Neutrophil (primary cell): ENCODE measurements around the gene FREM2.

Experiments
- H3K27ac ChIP-seq: fragments of 200-600 bp; sonication (generic); 2 replicates; pipeline ENCODE4 v1.5.1; 2016; ENCODE audit warnings: mild to moderate bottlenecking, moderate library complexity
- H3K27me3 ChIP-seq: fragments of 200-600 bp; sonication (generic); 2 replicates; pipeline ENCODE4 v1.6.0; 2016; ENCODE audit warnings: mild to moderate bottlenecking
- H3K36me3 ChIP-seq: fragments of 200-600 bp; sonication (generic); 2 replicates; pipeline ENCODE4 v1.5.1; 2017
- H3K4me1 ChIP-seq, 2 experiments: fragments of 200-600 bp in 1 of 2; sonication (generic) in 1 of 2; 1 replicate in 1 of 2; 2 replicates in 1 of 2; pipeline versions ENCODE4 v1.5.1 to v1.6.1; 2013 to 2016; ENCODE audit warnings: low read depth in 1 of 2, low read length in 1 of 2, mild to moderate bottlenecking in 1 of 2, moderate library complexity in 1 of 2; ENCODE audit not compliant: control insufficient read depth in 1 of 2, insufficient read depth in 1 of 2
- H3K4me3 ChIP-seq, 2 experiments: fragments of 200-600 bp in 1 of 2; sonication (generic) in 1 of 2; 1 replicate in 1 of 2; 2 replicates in 1 of 2; pipeline ENCODE4 v1.5.1; 2013 to 2016; ENCODE audit warnings: low read depth in 1 of 2, low read length in 1 of 2, mild to moderate bottlenecking in 1 of 2, moderate library complexity in 1 of 2
- H3K9me3 ChIP-seq: fragments of 200-600 bp; sonication (generic); 2 replicates; pipeline ENCODE4 v1.5.1; 2016
- CTCF ChIP-seq: fragments of 200-600 bp; sonication (generic); IDR thresholded peaks from 2 replicates; pipeline ENCODE4 v1.5.1; 2016; ENCODE audit warnings: antibody characterized with exemption

The FREM2 gene

GRCh38 chr13:38849315-38849714 lies 162.4 kb downstream of the FREM2 start:
- Histone ChIP-seq H3K27me3 (no peaks in the 10 kb centered on the region), H3K27ac (no peak overlapping the region), H3K9me3 (no peaks in the 10 kb centered on the region), H3K4me3 (no peak overlapping the region), H3K4me1 (no peaks in the 10 kb centered on the region), H3K36me3 (no peaks in the 10 kb centered on the region)
- no peak for TF ChIP-seq CTCF

- no peak overlapping the region for H3K4me3 ChIP-seq
- no peak for TF ChIP-seq CTCF
- H3K36me3 ChIP-seq, result no peaks in the 10 kb centered on the region
- H3K9me3 ChIP-seq, result no peaks in the 10 kb centered on the region
- H3K27ac ChIP-seq, result no peak overlapping the region
- no peaks in the 10 kb centered on the region for H3K27me3 ChIP-seq
- H3K4me1 ChIP-seq, result no peaks in the 10 kb centered on the region
Measured at GRCh38 chr13:38850868-38851626, 164.2 kb downstream of the FREM2 start.

GRCh38 chr13:38854226-38854625 lies 167.3 kb downstream of the FREM2 start:
- Histone ChIP-seq H3K27ac (no peak overlapping the region), H3K27me3 (no peaks in the 10 kb centered on the region), H3K36me3 (no peaks in the 10 kb centered on the region)

GRCh38 chr13:38856065-38856464 lies 169.2 kb downstream of the FREM2 start:
- TF ChIP-seq CTCF, result no peak
- H3K27ac ChIP-seq, result no peak overlapping the region
- H3K4me3 ChIP-seq, result no peak overlapping the region
- H3K27me3 ChIP-seq, result no peaks in the 10 kb centered on the region
- no peaks in the 10 kb centered on the region for H3K9me3 ChIP-seq
- H3K36me3 ChIP-seq, result no peaks in the 10 kb centered on the region
- H3K4me1 ChIP-seq, result no peaks in the 10 kb centered on the region

More at GRCh38 chr13:38854226-38854625, 167.3 kb downstream of the FREM2 start:
- Histone ChIP-seq H3K9me3 (no peaks in the 10 kb centered on the region), H3K4me3 (no peak overlapping the region), H3K4me1 (no peaks in the 10 kb centered on the region)
- TF ChIP-seq CTCF, result no peak

GRCh38 chr13:38862443-38862842 lies 175.6 kb downstream of the FREM2 start:
- Histone ChIP-seq H3K4me1 (no peaks in the 10 kb centered on the region), H3K4me3 (no peak overlapping the region)
- TF ChIP-seq CTCF, result no peak

More at GRCh38 chr13:38862443-38862842, 175.6 kb downstream of the FREM2 start:
- H3K9me3 ChIP-seq, result no peaks in the 10 kb centered on the region
- no peaks in the 10 kb centered on the region for H3K27me3 ChIP-seq
- H3K27ac ChIP-seq, result no peak overlapping the region
- no peaks in the 10 kb centered on the region for H3K36me3 ChIP-seq
